D721Med (cell line): Measurements from ENCODE around the gene NEO1.

Experiments used
- DNase-seq: peaks from one replicate; pipeline ENCODE4 v3.0.0; 2011; ENCODE audit warnings: low spot score; ENCODE audit not compliant: insufficient read length
- FAIRE-seq: peaks from 2 replicates; lab custom pipeline; 2011; peaks lifted over from hg19 to GRCh38; lab: Jason Lieb, UNC
- TF ChIP-seq, protein P1 (sequence below): IDR thresholded peaks from 2 replicates; pipeline ENCODE4 v1.5.1; 2012; ENCODE audit warnings: mild to moderate bottlenecking, control low read depth; ENCODE audit not compliant: insufficient read depth; ENCODE audit errors: missing control alignments

The NEO1 gene

DNA sequence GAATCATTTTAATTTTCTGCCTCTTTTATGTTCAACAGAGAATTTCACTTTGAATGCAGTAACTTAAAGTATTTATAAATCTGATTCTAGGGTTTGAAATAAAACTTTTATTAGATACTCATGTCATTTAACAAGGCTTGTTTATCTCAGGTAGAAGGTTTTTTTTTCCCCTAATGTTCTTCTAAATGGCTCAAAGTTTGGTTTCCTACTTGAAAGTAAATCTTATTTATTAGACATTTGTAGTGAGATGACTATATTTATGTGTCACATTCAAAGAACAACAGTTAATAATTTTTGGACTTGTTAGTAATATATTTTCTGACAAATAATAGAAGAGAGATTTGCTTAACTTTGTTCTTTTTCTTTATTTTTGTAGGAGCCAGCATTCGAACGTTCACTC, 63.9 kb downstream of the NEO1 start:
- no peak for DNase-seq
- no peak for FAIRE-seq
- TF ChIP-seq, protein P1, sequence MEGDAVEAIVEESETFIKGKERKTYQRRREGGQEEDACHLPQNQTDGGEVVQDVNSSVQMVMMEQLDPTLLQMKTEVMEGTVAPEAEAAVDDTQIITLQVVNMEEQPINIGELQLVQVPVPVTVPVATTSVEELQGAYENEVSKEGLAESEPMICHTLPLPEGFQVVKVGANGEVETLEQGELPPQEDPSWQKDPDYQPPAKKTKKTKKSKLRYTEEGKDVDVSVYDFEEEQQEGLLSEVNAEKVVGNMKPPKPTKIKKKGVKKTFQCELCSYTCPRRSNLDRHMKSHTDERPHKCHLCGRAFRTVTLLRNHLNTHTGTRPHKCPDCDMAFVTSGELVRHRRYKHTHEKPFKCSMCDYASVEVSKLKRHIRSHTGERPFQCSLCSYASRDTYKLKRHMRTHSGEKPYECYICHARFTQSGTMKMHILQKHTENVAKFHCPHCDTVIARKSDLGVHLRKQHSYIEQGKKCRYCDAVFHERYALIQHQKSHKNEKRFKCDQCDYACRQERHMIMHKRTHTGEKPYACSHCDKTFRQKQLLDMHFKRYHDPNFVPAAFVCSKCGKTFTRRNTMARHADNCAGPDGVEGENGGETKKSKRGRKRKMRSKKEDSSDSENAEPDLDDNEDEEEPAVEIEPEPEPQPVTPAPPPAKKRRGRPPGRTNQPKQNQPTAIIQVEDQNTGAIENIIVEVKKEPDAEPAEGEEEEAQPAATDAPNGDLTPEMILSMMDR: no peak

DNA sequence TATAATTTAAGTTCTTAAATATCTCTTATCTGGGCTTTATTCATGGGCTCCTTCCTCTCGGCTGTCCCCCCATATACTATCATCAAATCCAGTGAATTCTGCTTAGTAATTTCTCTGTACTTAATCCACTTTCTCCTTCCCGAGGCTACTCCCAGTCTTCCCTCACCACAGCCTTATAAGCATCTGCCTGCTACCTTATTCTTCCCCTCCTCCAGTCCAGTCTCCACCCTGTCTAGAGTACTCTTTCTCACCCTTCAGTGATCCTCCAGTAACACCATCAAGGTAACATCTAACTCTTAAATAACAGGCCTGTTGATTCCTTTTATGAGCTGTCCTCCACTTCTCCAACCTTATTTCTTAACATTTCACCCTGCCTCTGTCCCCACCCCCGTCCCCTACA, 65.8 kb downstream of the NEO1 start:
- TF ChIP-seq, protein P1: no peak
- FAIRE-seq (no peak), DNase-seq (no peak)

DNA sequence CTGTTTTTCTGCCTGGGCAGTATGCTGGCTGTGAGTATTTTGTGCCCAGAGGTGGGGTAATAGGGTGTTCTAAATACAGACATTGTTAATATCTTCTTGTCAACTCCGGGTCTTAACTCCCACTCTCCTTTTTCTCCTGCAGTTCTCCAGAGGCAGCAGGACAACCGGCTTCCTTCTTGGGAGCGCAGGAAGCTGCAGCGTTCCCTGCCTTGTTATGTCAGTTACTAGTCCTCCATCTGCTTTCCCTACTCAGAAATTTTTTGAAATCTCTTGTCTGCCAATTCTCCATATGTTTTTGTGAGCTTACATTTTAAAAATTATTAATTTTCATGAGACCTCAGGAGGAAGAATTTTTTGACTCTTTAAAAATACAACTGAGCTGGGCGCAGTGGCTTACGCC, 67.2 kb downstream of the NEO1 start:
- no peak for DNase-seq
- FAIRE-seq: no peak
- TF ChIP-seq, protein P1: no peak

DNA sequence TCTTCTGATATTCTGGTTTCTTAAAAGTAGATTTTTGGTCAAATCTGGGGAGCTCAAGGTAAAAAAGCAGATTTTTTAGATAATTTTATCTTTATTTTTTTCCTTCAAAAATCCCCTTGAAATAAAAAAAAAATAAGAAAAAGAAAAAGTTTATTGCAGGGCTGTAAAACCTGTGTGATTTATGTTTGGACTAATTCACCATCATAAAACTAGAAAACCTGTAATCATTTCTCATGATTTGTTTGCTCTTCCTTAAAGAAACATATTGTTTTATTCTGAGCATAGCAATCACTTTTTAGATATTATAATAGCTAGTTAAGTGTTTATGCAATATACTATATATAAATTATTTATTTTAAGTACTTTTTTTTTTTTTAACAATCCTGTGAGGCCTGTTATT, 68.0 kb downstream of the NEO1 start:
- TF ChIP-seq, protein P1: no peak
- FAIRE-seq: no peak
- no peak for DNase-seq

DNA sequence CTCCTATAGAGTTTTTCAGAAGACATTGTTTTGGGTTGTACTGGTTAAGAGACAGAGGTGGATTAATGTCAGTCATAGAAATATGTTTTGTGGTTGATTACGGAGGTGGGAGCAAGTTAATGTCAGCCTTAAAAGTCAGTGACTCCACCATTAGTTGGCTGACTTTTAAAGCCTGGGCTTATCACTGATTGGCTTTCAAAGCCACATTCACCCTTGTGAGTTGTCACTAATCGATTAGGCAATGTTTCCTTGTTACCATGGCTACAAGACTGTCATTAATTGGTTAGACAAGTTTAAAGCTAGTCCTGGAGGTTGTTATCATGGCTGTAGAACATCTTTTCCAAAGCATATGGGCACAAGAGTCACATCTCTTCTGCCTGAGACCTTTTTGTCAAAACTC, 73.0 kb downstream of the NEO1 start:
- TF ChIP-seq, protein P1: no peak
- DNase-seq (no peak), FAIRE-seq (no peak)

DNA sequence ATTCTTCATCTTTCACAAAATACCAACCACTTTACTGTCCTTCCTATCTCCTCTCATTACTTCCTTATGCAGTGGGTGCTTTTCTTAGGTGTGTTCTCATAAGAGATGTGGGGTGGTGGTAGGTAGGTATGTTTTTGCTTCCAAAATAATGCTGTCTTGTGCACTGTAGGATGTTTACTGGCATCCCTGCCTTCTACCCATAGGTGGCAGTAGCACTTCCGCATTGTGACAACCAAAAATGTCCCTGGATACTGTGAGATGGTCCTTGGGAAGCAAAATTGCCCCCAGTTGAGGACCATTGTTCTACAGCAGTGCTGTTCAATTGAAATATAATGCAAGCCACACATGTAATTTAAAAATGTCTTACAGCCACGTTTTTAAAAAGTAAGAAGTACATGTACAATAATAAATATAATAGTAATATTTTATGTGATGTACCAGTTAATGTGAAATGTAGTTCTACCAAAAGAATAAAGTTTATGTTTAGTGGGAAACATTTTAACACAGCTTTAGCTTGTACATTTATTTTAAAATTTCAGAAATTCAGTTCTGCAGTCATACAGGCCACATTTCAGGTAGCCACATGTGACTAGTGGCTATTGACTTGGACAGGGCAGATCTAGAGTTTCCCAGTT, 75.2 kb downstream of the NEO1 start:
- peak; percentile 90 for FAIRE-seq
- DNase-seq: no peak

DNA sequence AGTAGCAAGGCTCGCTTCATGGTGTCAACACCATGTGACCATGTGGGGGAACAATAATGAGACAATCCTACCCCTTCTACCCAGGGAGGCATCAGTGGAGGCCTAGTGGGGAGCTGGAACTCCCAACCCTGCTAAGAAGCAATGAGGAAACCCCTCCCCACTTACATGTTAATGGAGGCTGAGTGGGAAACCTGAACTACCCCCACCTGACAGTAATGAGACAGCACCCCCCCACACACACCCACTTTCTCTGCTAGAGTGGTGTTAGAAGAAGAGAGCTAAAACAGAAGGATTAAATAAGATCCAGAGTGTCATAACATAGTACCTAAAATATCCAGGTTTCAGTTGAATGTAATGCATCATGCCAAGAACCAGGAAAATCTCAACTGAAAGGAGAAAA, 78.6 kb downstream of the NEO1 start:
- FAIRE-seq: no peak
- TF ChIP-seq, protein P1: no peak
- no peak for DNase-seq

More for the DNA sequence above, 75.2 kb downstream of the NEO1 start:
- TF ChIP-seq, protein P1: peak; percentile 76
